ENCODE results near the gene IDH3B. TPM values are rescaled to one million over a fixed set of nuclear protein-coding genes. Genes with fewer than 3 reads are reported as not detected.

Gene IDH3B
- total RNA-seq, 1 donor from 2014 or later: 71.0 TPM

GRCh38 chr20:2643708-2644107 lies 20.3 kb downstream of the IDH3B start:
- Histone ChIP-seq H3K4me1 (no peaks in the 10 kb centered on the region), H3K27me3 (no peaks in the 10 kb centered on the region), H3K9me3 (no peaks in the 10 kb centered on the region), H3K4me3 (no peak overlapping the region), H3K36me3 (no peaks in the 10 kb centered on the region), H3K27ac (no peak overlapping the region)
- no peak for TF ChIP-seq POLR2A (IDR thresholded peaks at IDR 0.05)
- TF ChIP-seq POLR2AphosphoS5 (IDR thresholded peaks at IDR 0.05; ENCODE audit: insufficient read depth in 1 of 2, low read depth in 1 of 2): no peak
- TF ChIP-seq CTCF (IDR thresholded peaks at IDR 0.05): no peak
- DNase-seq (ENCODE audit: extremely low spot score in 2 of 2): no peak
- intact Hi-C loops (cut with DNase I): no loop called here

- Histone ChIP-seq H3K36me3 (no peaks in the 10 kb centered on the region), H3K4me1 (no peaks in the 10 kb centered on the region), H3K27ac (no peak overlapping the region), H3K27me3 (no peaks in the 10 kb centered on the region), H3K9me3 (no peaks in the 10 kb centered on the region), H3K4me3 (no peak overlapping the region)
- intact Hi-C loops (cut with DNase I): no loop called here
- DNase-seq (ENCODE audit: extremely low spot score in 2 of 2): no peak
- TF ChIP-seq POLR2AphosphoS5 (IDR thresholded peaks at IDR 0.05; ENCODE audit: insufficient read depth in 1 of 2, low read depth in 1 of 2) (no peak), CTCF (IDR thresholded peaks at IDR 0.05) (no peak), POLR2A (IDR thresholded peaks at IDR 0.05) (no peak)
These were observed 23.1 kb downstream of the IDH3B start for GRCh38 chr20:2640899-2641298.

GRCh38 chr20:2640260-2640659 lies 23.8 kb downstream of the IDH3B start:
- H3K9me3 ChIP-seq: no peaks in the 10 kb centered on the region
- no peaks in the 10 kb centered on the region for H3K27me3 ChIP-seq
- no peak for TF ChIP-seq POLR2A (IDR thresholded peaks at IDR 0.05)
- TF ChIP-seq POLR2AphosphoS5 (IDR thresholded peaks at IDR 0.05; ENCODE audit: insufficient read depth in 1 of 2, low read depth in 1 of 2): no peak
- no peak for TF ChIP-seq CTCF (IDR thresholded peaks at IDR 0.05)
- H3K4me1 ChIP-seq: no peaks in the 10 kb centered on the region
- no peaks in the 10 kb centered on the region for H3K36me3 ChIP-seq
- no peak overlapping the region for H3K4me3 ChIP-seq
- intact Hi-C loops (cut with DNase I): no loop called here
- no peak for DNase-seq (ENCODE audit: extremely low spot score in 2 of 2)
- no peak overlapping the region for H3K27ac ChIP-seq

- Histone ChIP-seq H3K9me3 (no peaks in the 10 kb centered on the region), H3K27me3 (no peaks in the 10 kb centered on the region), H3K4me3 (no peak overlapping the region), H3K4me1 (no peaks in the 10 kb centered on the region), H3K27ac (no peak overlapping the region), H3K36me3 (no peaks in the 10 kb centered on the region)
- TF ChIP-seq POLR2AphosphoS5 (IDR thresholded peaks at IDR 0.05; ENCODE audit: insufficient read depth in 1 of 2, low read depth in 1 of 2) (no peak), CTCF (IDR thresholded peaks at IDR 0.05) (no peak), POLR2A (IDR thresholded peaks at IDR 0.05) (no peak)
- intact Hi-C loops (cut with DNase I): no loop called here
- DNase-seq (ENCODE audit: extremely low spot score in 2 of 2): no peak
These were observed 26.8 kb downstream of the IDH3B start for GRCh38 chr20:2637246-2637645.

GRCh38 chr20:2633381-2633780 lies 30.6 kb downstream of the IDH3B start:
- no peak for DNase-seq (ENCODE audit: extremely low spot score in 2 of 2)
- H3K4me1 ChIP-seq: no peaks in the 10 kb centered on the region
- no peaks in the 10 kb centered on the region for H3K9me3 ChIP-seq
- no peak overlapping the region for H3K27ac ChIP-seq
- no peaks in the 10 kb centered on the region for H3K27me3 ChIP-seq
- no peaks in the 10 kb centered on the region for H3K36me3 ChIP-seq
- H3K4me3 ChIP-seq: no peak overlapping the region
- no peak for TF ChIP-seq CTCF (IDR thresholded peaks at IDR 0.05)
- TF ChIP-seq POLR2A (IDR thresholded peaks at IDR 0.05): no peak
- no peak for TF ChIP-seq POLR2AphosphoS5 (IDR thresholded peaks at IDR 0.05; ENCODE audit: insufficient read depth in 1 of 2, low read depth in 1 of 2)
- intact Hi-C loops (cut with DNase I): no loop called here
